HG03565 (cell line): Measurements from ENCODE around the gene EXD3.

Experiments used
- ATAC-seq: cut with Tn5 transposase; IDR thresholded peaks from one replicate; pipeline ENCODE4 v1.9.1; 2021; ENCODE audit warnings: mild to moderate bottlenecking, moderate library complexity; ENCODE audit not compliant: unreplicated experiment

The EXD3 gene

GRCh38 chr9:137311171-137311985 lies 111.6 kb downstream of the EXD3 start:
- ATAC-seq, result no peak

- ATAC-seq, result no peak
Measured at GRCh38 chr9:137310189-137311052, 112.5 kb downstream of the EXD3 start.

- ATAC-seq, result no peak
Measured at GRCh38 chr9:137309368-137310188, 113.4 kb downstream of the EXD3 start.

GRCh38 chr9:137308057-137308619 lies 114.8 kb downstream of the EXD3 start:
- ATAC-seq, result no peak

GRCh38 chr9:137307255-137308056 lies 115.5 kb downstream of the EXD3 start:
- no peak for ATAC-seq

GRCh38 chr9:137306850-137307254 lies 116.1 kb downstream of the EXD3 start:
- ATAC-seq, result no peak

GRCh38 chr9:137306066-137306849 lies 116.7 kb downstream of the EXD3 start:
- ATAC-seq, result no peak

GRCh38 chr9:137305798-137306065 lies 117.2 kb downstream of the EXD3 start:
- no peak for ATAC-seq

- no peak for ATAC-seq
Measured at GRCh38 chr9:137305060-137305797, 117.7 kb downstream of the EXD3 start.

GRCh38 chr9:137304383-137305059 lies 118.4 kb downstream of the EXD3 start:
- ATAC-seq, result no peak

GRCh38 chr9:137303893-137304382 lies 119.0 kb downstream of the EXD3 start:
- ATAC-seq, result no peak

- ATAC-seq, result no peak
Measured at GRCh38 chr9:137303151-137303892, 119.6 kb downstream of the EXD3 start.

- peak; percentile 25 for ATAC-seq
Measured at GRCh38 chr9:137302449-137303150, 120.4 kb downstream of the EXD3 start.

- peak; percentile 58 for ATAC-seq
Measured at GRCh38 chr9:137302118-137302448, 120.9 kb downstream of the EXD3 start, which contains the start of gene NRARP. NRARP (minus strand) TSS chr9:137302271; CDS start chr9:137301928, 343 bp downstream.

GRCh38 chr9:137301081-137301947 lies 121.6 kb downstream of the EXD3 start:
- peak; percentile 3 for ATAC-seq
